Stimulated activated CD4-positive, alpha-beta T cell treated with anti-CD3 and anti-CD28 coated beads, TNF-alpha, amount 100 ng/mL, for 48 hours (primary cell): Measurements from ENCODE around the gene NEK10.
"Not testable (repeated sequence)": the region's sequence is repeated elsewhere in the genome, so short reads cannot be mapped to it uniquely, and the experiment has no call there.

Experiments
- DNase-seq, 3 donors: peaks; one replicate each; pipeline ENCODE4 v3.0.0-alpha.2; 2020; ENCODE audit warnings: low read depth in 3 of 3

NEK10 gene

DNA sequence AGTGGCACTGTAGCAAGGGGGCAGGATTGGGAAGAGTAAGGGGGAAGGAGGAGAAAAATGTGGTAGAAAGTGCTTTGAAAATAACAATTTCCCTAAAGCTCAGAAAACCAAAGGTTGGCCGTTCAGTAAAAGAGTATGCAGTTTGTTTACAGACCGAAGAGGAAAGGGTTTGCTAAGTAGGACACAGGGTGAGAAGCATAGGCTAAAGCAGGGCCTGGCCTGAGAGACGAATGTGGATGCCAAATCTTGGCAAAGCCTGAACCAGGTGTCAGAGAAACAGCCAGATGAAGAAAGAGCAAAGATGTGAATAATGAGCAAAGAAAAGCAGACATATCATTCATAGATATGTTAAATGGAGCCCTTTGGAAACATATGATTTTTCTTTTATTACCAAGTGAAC, 17.1 kb downstream of the NEK10 start:
- DNase-seq = no peak

DNA sequence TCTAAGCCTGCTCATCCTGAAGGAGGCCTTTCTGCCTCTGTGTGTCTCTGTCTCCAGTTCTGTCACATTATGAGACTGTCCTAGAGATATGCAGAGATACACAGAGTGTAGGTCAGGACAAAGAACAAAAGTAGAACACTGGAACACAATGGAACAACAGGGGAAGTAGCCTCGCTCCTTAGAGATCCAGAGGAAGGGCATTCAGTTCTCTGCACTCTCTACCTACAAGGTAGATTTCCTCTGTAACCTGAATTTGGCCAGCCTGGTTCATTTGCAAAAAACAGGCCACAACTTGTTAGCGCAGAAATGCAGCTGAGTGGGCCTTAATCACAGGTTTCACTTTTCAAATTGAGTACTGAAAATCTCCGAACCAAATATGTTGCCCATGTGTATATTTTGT, 19.4 kb downstream of the NEK10 start:
- no peak for DNase-seq

DNA sequence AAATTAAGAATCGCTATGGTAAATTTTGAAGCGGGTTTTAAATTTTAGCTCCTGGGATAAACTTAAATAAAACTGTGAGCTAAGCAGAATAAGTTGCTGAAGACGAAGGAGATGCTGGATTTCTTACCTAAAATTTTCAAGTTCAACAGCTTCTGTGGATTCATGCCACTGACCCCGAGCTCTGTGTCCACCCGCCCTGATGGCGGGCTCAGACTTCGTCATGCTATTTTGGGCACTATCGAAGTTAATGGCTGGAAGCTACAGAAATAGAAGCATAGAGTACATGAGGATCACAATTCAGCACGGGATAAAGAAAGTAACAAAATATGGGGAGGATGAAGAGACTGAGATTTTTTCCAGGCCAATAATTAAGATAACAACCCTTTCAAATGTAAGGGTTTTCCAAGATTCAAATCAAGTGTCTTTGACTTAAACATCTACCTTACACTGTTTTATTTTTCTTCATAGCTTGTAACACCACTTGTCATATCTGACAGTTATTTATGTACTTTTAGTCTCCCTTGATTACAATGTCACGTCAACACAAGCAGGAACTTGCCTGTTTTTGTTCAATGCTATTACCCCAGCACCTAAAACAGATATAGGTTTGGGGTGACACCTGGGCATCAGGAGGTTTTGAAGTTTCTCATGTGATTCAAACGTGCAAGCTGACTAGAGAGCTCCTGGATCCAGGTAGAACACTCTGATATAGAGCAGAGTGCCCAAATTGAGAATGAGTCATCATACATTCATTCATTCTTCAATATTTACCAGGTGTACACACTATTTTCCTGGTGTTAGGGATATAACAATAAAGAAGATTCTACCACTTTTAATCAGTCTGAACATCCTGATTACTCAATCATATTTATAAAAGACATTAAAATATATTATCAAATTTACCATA, 23.0 kb downstream of the NEK10 start:
- DNase-seq = no peak

DNA sequence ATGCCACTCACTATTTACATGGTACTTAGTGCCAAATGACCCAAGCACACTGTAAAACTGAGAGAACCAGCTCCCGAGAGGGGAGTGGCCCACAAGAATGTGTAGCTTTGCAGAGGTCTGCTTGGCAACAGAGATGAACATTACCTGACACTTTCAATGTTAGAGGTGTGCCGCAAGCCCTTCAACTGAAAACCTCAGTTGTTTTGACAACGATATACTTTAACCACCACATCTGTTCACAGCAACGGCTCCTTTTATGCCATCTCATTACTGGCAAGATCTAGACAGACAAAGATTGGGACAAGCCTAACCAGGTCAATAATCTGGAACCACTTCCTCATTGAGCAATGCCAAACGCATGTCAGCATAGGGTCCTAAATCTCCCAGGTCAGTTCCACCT, 23.7 kb downstream of the NEK10 start:
- DNase-seq = no peak

DNA sequence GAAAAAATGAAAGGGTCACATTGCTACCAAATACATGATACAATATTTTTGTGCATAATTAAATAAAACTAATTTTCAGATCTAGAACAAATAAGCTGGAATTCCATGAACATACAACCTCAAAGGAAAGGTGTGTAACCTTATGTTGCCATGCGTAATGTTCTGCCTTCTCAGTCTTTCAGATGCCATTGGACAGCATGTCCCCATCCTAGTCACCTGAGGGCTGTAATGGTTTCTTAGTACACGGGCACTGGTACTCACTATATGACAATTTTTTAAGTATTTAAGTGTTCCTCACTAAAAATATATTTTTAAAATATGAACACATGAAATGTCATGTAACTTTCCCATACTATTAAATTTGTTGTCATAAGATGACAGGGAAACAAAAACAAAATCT, 24.1 kb downstream of the NEK10 start:
- DNase-seq = no peak

DNA sequence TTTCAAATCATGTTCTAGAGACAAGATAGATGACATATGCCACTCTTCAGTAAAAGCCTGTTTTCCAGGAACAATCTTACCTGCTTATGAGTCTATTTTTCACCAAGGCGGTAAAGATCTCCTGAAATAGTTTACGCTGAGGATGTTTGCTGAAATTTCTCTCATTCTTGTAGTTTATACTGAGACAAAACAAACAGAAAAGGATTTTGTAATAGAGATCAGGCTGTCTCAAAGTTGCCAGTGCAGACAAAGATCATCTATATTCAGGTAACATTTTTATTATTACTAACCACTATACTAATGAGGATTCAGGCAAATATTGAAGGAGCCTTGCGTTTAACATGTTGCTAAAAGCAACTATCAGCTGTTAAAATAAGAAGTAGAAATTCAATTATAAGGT, 25.0 kb downstream of the NEK10 start:
- DNase-seq = no peak

DNA sequence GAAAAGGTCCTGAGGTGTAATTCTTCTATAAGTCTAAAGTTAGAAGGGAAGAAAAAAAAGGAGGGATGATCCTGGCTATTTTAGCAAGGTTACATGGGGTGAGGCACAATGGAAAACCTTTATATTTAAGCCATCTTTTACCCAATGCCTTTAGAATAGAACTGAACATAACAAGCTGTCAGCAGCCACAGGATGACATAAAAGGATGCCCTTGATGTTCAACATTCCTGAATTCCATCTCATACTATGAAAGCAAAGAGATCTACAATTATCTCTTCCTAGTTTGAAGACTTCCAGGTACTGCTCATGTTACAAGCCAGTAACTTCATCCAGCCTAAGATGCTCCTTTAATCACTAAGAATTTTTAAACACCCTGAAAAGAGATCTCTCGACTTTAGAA, 26.9 kb downstream of the NEK10 start:
- DNase-seq = no peak

DNA sequence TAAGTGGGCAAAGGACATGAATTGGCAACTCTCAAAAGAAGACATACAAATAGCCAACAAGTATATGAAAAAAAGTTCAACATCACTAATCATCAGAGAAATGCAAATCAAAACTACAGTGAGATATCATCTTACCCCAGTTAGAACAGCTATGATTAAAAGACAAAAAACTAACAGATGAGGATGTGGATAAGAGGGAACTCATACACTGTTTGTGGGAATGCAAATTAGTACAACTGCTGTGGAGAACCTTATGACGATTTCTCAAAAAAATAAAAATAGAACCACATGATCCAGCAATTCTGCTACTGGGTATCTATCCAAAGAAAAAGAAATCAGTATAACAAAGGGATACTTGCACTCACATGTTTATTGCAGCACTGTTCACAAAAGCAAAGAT, 28.6 kb downstream of the NEK10 start:
- DNase-seq = no peak

DNA sequence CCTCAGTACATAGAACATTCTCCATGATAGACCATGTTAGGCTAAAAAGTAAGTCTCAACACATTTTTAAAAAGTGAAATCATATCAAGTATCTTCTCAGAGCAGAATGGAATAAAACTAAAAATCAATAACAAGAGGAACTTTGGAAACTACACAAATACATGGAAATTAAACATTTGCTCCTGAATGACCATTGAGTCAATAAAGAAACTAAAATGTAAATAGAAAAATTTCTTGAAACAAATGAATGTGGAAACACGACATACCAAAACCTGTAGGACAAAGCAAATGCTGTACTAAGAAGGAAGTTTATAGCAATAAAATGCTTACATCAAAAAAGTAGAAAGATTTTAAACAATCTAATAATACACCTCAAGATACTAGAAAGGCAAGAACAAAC, 33.6 kb downstream of the NEK10 start:
- no peak for DNase-seq

DNA sequence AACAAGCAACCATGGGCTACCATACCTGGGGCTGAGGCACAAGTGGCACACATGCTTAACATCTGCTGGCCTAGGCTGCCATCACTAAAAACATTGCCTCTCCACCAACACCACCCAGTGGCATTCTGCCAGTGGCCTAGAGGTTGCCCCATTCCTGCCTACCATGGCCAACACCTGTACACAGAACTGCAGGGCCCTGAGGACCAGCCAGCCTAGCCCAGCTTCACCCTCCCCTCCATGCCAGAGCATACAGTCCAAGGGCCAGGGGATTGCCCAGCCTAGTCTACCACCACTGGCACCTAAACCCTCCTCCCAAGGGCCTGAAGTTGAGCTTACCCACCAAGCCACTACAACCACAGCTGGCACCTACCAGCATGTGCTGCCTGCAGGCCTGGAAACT, 35.3 kb downstream of the NEK10 start:
- no peak for DNase-seq

DNA sequence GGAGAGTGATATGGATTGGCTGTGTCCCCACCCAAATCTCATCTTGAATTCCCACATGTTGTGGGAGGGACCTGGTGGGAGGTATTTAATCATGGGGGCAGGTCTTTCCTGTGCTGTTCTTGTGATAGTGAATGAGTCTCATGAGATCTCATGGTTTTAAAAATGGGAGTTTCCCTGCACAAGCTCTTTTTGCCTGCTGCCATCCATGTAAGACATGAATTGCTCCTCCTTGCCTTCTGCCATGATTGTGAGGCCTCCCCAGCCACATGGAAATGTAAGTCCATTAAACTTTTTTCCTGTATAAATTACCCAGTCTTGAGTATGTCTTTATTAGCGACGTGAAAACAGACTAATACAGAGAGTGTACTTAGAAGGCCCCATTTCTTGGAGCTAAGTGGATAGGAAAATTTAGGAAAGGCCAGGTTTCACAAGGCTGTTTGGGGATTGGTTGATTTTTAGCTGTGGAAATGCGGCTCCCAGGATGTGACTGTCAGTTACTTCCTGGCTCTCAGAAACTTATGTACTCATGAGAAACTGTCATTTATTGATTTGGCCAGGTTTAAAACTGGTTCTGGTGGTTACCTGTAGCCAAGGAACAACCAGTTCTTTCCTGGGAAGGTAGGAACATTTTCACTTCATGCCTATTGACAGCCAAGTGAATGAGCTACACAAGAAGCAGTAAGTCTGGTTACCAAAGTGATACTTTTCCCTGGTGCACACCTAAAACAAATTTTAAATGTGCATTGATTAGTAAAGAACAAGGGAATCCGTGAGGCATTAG, 40.0 kb downstream of the NEK10 start:
- not testable (repeated sequence) for DNase-seq

DNA sequence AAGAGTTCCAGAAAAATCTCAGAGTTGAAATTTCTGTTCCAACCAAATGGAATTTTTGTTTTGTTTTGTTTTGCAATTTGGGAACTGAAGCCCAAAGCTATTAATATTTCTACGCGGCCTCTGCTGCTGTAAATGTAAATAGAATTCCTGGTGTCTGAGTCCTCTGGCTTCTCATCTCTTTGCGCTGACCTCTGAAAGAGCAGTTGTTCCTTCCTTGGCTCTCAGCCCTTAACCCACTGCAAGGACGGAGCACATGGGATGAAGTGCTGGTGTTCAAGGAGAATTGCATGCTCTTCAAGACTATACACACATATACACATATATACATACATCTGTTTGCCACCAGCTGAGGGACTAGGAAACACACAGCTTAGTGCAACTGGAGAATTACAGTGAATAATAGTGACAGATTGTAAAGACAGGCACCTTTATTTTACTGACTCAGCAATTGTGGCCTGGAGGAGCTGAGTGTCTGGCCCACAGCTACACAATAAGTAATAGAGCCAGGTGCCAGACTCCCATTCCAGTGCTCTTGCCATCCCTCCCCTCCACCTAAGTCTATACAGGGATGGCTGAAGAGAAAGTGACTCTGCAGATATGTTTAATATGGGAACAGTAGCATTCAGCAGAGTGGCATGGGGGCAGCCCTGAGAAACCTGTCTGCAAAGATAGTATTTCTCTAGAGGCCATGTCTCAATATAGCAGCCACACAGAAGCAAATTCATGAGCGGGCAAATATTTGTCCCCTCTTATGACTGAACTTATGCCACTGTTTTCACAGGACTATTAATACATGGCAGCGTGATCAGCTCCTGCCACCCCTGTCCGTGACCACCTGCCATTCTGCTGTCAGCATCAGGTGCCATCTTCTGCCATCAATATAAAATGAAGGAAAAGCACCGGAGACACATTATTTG, 42.3 kb downstream of the NEK10 start:
- DNase-seq = no peak

DNA sequence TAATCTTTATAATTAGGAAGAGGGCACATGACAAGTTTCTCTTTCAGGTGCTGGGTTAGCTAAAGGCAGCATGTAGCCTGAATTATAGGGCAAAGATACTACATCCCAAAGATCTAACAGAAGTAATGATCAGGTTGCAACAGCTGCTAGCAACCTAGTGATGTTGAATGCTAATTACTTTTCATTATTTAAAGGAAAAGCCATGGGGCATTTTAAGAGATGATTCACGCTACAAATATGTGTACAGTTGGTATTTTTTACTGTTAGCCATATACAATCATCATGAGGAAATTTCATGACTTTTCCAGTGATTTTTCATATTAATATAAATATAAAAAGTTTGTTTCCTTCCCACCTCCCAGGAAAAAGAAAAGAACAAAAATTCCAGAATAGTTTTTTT, 43.0 kb downstream of the NEK10 start:
- no peak for DNase-seq

DNA sequence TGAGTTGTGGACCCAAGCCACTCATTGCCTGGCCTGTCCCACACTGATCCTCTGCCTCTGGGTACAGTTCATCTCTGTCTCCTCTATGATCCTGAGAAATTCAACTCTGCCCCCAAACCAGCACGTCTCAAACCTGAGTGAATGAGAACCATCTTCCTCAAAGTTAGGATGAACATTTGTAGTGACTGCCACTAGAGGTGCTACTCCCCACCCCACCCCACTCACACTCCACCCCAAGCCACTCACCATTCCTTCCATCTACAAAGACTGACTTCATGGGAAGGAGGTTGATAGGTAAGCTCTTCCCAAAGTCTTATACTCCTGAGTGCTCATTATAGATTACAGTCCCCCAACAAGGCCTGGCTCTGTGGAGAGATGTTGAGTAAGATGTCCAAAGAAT, 43.8 kb downstream of the NEK10 start:
- DNase-seq = no peak

DNA sequence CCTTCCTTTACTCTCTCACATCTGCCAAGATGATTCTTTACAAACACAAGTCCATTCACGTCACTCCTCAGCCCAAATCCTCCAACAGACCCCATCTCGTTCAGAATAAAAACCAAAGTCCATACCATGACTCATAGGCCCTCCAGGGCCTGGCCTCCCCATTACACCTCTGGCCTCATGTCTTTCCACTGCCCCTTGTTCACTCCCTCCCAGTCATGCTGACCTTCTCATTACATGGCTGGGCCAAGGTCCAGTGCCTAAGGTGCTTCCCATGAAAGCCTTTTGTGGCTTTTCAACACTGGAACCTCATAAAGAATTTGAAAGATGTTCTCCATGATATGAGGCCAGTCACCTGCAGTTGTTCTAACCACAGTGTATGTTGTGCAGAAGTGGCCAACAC, 44.5 kb downstream of the NEK10 start:
- DNase-seq = no peak

DNA sequence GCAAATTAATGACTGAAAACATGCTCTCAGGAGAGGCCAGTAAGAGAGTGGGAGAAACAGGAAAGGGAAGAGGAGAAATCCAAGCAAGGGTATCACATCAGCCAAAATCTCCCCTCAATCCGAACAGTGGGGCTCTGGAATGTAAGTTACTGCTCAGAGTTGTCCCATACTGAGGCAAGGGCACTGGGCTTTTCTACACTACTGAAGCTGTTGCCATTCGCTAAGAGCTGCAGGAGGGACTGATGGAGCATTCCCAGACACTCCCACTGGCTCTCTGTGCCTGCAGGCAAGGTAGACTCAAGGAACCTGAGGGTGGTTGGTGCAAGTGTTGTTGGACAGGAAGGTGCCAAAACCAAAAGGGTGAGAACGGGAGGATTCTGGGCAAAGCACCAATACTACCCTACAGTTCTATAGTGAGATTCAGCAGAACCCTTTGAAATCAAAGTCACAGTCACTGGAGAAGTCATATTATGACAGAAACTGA, 46.1 kb downstream of the NEK10 start:
- no peak for DNase-seq

DNA sequence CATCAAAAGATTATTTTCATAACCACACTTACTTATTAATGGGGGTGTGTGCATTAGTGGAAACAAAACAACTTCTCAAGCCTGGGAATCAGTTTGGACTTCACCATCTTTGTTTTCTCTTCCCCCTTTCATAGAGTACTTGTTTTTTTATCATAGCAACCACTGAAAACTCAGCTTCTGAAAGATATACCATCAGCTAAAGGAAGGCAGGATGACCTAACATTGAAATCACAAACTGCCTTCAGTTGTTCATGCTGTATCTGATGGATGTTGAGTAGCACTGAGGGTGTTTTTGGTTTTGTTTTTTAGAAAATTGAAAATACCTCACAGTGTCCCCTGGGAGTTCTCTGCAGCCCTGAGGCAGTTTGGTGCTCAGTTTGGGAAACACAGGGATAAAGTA, 46.5 kb downstream of the NEK10 start:
- no peak for DNase-seq

DNA sequence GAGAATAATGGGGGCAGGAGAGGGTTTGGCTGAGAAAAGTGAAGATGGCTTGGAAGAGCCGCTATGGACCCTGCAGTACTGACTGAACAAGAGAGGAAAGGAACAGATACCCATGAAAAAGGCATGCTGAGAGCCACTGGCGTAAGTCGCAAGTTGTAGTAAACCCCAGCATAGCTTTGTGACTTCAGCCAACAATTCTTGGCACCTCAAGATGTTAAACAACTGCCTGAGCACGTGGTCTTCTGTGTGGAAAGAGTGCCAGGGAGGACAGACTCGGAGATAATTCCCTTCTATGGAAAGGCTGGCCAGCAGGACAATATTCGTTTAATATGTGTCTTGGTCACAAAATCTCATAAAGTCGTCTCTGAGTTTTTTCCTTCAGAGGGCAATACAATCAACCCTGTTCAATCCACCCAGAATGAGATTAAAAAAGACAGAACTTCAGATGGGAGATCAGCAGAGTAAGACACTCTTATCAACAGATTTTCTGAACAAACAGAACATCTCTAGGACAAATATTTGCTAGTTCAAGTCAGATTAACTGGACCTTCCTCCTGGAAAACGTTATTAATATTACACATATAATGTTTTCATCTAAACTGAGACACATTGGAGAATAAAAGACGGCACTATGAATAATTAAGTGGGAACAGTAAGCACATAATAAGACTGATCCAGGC, 49.2 kb downstream of the NEK10 start:
- DNase-seq = no peak

DNA sequence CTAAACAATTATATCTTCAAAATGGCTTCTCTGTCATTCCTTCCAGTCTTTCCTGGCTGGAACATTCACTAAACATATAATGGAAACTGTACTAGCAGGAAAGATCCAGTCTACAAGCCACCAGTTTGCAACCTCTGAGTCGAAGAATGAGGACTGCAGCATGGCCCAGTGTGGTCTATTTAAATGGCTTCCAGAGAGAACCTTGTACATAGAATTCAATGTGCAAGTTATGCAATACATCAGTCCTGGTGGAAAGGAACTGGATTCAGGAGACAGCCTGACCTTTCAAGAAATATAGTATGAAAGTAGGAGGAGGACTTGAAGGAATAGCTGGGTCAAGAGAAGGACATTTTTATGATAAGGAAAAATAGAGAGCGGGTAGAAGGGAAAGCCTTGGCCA, 49.9 kb downstream of the NEK10 start:
- DNase-seq = no peak

DNA sequence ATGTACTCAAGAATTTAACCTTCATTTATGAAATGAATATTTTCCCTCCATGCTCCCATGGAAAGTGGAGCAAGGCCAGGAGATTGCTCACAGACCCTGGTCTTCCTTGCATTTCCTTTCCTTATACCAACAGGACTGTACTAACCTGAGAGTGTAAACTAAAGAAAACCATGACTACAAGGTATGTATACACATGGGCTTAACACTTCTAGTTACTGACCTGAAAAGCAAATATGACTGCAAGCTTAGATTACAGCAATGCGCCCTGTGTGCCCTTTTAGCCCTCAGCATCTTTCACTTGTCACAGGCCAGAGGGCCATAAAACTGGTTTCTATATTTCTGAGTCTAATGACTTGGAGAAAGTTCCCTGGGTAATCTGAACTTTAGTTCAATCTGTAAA, 52.1 kb downstream of the NEK10 start:
- DNase-seq = no peak

DNA sequence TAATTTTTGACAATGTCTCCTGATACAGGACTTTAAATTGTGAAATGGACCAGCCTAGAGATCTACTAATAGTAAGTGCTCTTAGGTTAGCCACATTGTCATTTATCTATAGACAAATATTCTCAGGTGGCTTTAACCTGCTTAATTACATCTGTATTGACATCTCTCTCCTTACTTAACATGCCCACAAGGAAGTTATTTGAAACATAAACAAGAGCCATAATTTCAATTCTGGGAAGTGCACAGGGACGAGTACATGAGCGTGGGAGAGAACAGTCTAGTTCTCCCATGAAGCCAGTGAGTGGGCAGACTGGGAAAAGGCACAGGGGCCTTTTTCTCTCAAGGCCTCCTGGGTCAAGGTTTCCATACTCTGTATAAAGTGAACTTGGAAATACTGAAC, 54.2 kb downstream of the NEK10 start:
- DNase-seq = no peak
